Measurements from ENCODE around the gene CYBB.
A peak's percentile ranks its signal among the peaks of the same experiment; 100 is the strongest.
"Not testable (repeated sequence)": the region's sequence is repeated elsewhere in the genome, so short reads cannot be mapped to it uniquely, and the experiment has no call there.

The CYBB gene

GRCh38 chrX:37779857-37780256 is at the start of gene CYBB:
Gene CYBB (plus strand): TSS chrX:37780059. CDS start chrX:37780078, 19 bp downstream.
- DNase-seq, result peak; percentile 32

GRCh38 chrX:37745354-37745753 is 34.5 kb upstream of the CYBB start:
- peak; percentile 76 for DNase-seq

DNA sequence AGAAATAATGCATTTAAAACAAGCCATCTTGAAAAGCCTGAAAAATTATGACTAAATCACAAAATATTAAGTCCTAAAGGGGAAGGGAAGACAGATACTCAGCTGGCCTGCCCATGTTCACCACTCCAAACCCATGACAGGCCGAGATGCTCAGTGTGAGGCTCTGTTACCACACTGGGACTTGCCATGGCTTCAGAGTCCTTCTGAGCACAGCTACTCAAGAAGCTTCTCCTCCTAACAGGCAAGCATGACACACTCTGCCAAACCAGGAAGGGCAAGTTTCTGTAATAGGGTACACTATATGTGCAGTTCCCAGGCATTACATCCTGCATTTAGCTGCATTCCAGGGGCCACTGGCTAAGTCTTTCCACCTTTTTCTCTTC is 34.0 kb upstream of the CYBB start:
- DNase-seq, result no peak

GRCh38 chrX:37746218-37746941 is 33.5 kb upstream of the CYBB start:
- DNase-seq, result peak; percentile 57

GRCh38 chrX:37746951-37747350 is 32.9 kb upstream of the CYBB start:
- no peak for DNase-seq

DNA sequence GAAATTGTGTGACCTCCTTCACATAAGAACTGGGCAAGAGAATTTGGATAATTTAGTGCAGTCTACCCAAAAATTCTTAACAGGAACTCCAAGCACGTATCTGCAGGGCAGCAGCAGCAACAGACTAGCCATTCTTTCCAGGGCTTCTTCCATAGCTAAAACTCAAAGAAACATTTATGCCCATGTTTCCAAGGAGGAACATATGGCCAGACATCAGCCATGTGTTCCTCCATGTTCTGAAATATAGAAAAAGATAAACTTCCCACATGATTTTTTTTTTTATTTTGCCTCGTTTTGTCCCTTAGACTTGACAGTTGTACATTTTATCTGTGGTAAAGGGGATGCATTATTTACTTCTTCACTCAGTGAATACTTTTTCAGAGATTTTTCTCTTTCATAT is 27.6 kb upstream of the CYBB start:
- DNase-seq, result no peak

GRCh38 chrX:37752936-37753335 is 26.9 kb upstream of the CYBB start:
- no peak for DNase-seq

GRCh38 chrX:37753384-37753783 is 26.5 kb upstream of the CYBB start:
- no peak for DNase-seq

DNA sequence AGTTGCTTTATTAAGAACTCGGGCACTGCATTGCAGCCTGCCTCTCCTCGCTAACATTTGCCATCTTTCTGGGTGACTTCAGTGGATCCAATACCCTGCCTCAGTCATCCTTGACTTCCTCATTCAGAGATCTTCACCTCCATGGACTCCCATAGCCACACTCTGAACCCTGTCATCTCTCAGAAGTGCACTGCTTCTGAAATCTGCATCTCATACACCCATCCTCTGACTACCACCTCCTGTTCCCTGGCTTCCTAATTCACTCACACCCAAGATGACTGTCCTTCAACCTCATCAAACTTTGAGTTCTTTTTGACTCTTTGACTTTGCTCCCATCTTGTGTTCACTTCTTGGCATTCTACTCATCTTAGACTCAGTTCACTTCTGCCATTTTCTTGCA is 25.3 kb upstream of the CYBB start:
- no peak for DNase-seq

- peak; percentile 50 for DNase-seq
Observed at GRCh38 chrX:37755025-37755424, 24.8 kb upstream of the CYBB start.

DNA sequence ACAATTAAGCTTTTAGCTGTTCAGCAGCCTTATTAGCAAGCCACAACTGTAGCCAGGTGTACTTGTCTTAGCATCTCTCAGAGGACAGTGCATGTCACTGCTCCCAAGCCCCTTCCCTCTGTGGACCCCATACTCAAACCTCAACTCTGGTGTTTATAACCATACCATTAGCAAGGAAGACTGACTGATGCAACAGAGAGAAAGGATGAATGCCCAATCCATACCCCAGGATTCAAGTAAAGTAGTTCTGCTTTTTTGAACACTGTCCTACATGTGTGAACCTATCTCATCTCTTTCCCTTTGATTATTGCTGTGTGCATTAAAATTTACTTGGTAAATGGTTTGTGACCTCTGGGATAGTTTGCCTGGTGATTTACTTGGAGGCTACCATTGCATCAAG is 22.8 kb upstream of the CYBB start:
- no peak for DNase-seq

DNA sequence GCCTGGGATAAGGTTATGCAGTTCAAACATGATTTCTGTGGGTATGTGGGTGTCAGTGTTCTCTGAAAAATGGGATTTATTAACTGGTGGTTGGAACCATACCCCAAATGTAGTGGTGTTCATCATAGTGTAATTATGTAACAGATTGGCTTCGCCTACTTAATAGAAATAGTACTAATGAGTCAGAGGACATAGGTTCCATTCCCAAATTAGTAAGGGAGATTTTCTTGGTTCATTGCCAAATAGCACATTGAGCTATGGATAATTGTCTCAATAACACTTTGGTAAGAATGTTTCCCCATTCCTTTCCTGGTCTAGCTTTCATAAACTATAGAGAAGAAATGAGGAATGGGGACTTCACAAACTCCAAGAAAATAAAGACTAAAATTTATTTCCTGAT is 20.5 kb upstream of the CYBB start:
- DNase-seq, result no peak

GRCh38 chrX:37759878-37760418 is 19.9 kb upstream of the CYBB start:
- DNase-seq, result no peak

DNA sequence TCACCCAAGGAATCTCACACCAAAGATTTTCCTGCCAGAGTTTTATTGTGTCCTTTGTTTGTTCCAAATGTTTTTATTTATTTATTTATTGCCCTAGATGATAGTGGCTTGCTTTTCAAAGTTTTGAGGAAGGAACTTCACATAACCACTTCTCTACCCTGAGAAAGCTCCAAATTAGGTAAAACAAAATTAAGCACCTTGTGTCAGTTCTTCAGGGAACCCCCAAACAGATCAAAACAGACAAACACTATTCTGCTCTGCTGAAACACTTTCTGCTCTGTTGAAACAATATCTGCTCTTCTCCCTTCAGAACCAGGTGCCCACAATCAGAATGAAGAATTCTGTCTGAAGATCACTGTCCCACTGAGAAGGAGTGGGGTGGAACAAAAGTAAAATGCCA is 16.5 kb upstream of the CYBB start:
- no peak for DNase-seq

DNA sequence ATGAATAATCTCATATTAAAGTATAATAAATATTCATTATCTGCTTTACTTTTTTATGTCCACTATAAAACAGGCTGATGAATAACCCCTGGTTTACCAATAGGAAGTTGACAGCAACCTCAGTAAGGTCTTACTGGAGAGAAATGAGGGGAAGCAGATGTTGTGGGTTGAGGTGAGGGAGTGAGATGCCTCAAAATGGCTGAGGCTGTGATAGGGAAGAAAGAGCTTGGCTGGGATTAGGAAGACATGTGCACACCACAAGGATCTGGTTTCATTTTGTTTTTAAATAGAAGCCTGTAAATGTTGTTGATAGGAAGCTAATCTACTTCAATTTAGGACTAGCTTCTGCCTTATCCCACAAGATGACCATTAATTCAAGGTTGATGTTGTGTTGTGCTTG is 14.4 kb upstream of the CYBB start:
- no peak for DNase-seq

GRCh38 chrX:37767430-37767829 is 12.4 kb upstream of the CYBB start:
- no peak for DNase-seq

DNA sequence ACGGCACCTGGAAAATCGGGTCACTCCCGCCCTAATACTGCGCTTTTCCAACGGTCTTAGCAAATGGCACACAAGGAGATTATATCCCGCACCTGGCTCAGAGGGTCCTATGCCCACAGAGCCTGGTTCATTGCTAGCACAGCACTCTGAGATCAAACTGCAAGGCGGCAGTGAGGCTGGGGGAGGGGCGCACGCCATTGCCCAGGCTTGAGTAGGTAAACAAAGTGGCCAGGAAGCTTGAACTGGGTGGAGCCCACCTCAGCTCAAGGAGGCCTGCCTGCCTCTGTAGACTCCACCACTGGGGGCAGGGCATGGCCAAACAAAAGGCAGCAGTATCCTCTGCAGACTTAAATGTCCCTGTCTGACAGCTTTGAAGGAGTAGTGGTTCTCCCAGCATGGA is 11.0 kb upstream of the CYBB start:
- not testable (repeated sequence) for DNase-seq

- DNase-seq, result no peak
Observed at GRCh38 chrX:37776283-37776986, 3.4 kb upstream of the CYBB start.

- DNase-seq, result no peak
Observed at GRCh38 chrX:37776987-37777325, 2.9 kb upstream of the CYBB start.

DNA sequence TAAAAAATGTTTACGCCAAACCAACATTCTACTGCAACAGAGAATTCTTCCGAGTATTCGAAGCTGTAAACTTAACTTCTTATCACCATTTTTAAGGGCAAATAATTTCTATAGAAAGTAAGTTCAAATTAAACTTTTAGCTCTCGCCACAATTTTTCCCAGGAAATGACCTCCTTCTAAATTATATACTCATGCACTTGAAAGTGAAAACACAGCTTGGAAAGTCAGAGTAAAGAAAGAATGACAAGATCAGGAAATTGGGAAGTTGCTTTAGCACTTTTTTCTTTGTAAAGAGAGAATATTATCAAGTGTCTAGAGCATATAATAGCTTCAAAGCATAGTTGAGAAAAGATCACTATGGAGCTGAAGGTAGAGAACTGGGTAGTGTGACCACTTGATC is 1.2 kb downstream of the CYBB start:
- DNase-seq, result no peak

- DNase-seq, result no peak
Observed at GRCh38 chrX:37781814-37782213, 2.0 kb downstream of the CYBB start.

DNA sequence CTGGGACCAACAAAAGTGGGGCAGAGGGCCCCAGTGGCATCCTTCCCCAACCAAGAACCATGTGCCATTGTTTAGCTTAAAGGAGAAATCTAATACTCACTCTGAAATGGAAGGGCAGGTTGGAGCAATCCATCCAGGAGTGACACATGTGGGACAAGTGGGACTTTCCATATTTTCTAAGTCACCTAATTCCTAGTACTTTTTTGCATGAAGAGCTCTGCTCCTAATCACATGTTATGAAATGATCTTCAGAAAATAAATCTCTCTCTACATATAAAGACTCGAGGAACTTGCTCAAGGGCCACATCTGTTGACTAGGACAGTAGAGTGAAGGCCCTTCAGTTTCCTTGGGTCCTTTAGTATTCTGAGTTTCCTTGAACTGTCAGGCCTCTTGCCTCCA is 2.5 kb downstream of the CYBB start:
- no peak for DNase-seq

GRCh38 chrX:37783305-37783704 is 3.4 kb downstream of the CYBB start:
- DNase-seq, result peak; percentile 32

DNA sequence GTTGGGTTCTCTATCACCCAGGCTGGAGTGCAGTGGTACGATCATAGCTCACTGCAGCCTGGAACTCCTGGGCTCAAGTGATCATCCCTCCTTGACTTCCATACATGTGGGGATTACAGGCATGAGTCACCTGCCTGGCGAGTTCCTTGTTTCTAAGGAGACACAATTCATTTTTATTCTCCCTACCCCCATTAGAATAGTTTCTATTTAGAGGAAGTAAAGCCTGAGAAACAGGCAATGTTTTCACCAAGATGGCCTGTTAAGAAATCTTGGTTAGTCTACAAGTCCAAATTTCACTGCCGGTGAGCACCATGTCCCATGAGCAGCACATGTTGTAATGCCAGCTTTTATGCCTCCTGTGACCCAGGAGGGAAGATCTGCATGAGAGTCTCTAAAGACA is 5.7 kb downstream of the CYBB start:
- DNase-seq, result peak; percentile 51

Measured in CD4-positive, alpha-beta T cell treated with Interferon gamma for 1 hour (primary cell).